Measurements from ENCODE around the gene UVRAG.
"Not testable (repeated sequence)": the region's sequence is repeated elsewhere in the genome, so short reads cannot be mapped to it uniquely, and the experiment has no call there.

Gene UVRAG

DNA sequence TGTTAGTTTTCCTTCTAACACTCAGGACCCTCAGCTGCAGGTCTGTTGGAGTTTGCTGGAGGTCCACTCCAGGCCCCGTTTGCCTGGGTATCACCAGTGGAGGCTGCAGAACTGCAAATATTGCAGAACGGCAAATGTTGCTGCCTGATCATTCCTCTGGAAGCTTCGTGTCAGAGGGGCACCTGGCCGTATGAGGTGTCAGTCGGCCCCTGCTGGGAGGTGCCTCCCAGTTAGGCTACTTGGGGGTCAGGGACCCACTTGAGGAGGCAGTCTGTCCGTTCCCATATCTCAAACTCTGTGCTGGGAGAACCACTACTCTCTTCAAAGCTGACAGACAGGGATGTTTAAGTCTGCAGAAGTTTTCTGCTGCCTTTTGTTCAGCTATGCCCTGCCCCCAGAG lies 164.1 kb downstream of the UVRAG start:
- not testable (repeated sequence) for DNase-seq

GRCh38 chr11:75979479-75980027 lies 164.5 kb downstream of the UVRAG start:
- not testable (repeated sequence) for DNase-seq

DNA sequence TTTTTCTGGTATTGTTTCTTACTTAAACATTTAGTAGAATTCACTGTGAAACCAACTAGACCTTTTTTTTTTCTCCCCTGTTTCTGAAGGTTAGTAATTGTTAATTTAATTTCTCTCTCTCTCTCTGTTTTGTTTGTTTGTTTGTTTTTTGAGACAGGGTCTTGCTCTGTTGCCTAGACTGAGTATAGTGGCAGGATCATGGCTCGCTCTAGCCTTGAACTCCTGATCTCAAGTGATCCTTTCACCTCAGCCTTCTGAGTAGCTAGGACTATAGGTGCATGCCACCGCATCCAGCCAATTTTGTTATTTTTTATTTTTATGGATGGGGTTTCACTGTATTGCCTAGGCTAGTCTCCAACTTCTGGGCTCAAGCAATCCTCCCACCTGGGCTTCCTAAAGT lies 165.0 kb downstream of the UVRAG start:
- no peak for DNase-seq

DNA sequence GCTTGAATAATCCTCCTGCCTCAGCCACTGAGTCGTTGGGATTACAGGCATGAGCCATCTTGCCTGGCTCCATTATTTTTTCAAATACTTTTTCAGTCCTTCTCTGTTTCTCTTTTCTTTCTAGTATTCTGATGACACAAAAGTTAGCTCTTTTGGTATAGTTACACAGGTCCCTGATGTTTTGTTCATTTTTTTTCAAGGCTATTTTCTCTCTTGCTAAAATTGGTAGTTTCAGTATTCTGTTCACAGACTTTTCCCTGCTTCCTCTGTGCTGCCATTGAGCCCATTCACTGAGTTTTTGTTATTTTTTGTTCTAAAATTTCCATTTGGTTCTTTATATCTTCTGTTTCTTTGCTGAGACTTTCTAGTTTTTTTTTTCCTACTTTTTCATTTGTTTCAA lies 166.5 kb downstream of the UVRAG start:
- DNase-seq: no peak

DNA sequence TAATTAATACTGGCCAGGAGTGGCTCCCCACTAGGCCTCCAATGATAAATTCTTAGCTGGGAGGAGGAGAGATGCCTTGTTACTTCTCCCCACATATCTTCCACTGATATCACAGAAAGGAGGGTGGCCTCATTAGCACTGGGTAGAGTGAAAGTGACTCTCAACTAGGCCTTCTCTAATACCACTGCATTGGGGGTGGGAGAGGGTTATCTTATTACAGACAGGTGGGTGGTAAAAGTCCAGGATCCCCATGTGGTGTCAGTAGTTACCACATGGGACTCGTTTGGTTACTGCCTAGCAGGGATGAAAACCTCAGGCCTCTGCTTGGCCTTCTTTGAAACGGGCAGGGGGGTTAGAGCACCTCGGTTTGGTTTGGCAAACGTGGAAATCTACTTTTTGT lies 167.3 kb downstream of the UVRAG start:
- DNase-seq: no peak

DNA sequence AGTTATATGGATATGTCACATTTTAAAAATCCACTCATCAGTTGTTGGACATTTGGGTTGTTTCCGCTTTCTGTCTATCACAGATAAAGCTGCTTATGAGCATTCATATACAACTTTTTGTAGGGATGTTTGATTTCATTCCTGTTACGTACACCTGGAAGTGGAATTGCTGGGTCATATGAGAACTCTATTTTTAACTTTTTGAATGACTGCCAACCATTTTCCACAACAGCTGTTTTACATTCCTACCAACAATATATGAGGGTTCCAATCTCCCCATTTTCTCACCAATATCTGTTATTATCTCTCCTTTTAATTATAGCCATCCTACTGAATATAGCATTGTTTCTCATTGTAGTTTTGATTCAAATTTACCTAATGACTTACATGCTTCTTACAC lies 172.0 kb downstream of the UVRAG start:
- DNase-seq: no peak

DNA sequence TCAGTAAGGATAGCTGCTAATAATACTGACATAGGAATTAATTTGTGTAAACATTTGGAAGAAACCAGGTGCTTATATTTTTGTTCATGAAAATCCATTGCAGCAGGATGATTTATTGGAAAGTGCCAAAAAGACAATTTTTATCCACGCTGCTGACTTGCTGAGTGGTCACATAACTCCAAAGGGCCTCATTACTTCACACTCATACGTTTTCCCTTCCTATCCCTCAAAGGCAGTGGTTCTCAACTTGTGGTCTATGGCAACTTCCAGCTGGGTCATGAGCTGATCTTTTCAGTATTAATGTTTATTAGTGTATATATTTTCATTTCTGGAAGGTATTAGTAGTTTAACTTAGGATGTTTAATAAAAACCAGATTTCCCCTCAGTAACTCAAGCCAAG lies 178.1 kb downstream of the UVRAG start:
- DNase-seq: no peak

DNA sequence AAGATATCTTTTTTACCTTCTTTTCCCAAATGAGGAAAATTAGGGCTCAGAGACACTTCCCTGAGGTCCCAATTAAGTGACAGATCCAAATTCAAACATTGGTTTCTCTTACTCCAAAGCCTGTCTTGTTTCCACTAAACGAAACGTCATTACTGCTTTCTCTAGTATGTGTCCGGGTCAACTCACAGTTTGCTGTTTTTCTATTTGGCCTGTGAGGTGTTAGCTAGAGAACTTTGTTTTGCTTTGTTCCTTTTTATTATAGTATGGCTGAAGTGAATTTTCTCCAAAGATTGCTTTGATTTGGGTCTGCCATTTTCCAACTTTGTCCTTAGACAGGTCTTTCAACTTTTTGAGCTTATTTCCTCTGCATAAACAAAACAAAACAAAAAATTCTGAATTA lies 179.6 kb downstream of the UVRAG start:
- no peak for DNase-seq

DNA sequence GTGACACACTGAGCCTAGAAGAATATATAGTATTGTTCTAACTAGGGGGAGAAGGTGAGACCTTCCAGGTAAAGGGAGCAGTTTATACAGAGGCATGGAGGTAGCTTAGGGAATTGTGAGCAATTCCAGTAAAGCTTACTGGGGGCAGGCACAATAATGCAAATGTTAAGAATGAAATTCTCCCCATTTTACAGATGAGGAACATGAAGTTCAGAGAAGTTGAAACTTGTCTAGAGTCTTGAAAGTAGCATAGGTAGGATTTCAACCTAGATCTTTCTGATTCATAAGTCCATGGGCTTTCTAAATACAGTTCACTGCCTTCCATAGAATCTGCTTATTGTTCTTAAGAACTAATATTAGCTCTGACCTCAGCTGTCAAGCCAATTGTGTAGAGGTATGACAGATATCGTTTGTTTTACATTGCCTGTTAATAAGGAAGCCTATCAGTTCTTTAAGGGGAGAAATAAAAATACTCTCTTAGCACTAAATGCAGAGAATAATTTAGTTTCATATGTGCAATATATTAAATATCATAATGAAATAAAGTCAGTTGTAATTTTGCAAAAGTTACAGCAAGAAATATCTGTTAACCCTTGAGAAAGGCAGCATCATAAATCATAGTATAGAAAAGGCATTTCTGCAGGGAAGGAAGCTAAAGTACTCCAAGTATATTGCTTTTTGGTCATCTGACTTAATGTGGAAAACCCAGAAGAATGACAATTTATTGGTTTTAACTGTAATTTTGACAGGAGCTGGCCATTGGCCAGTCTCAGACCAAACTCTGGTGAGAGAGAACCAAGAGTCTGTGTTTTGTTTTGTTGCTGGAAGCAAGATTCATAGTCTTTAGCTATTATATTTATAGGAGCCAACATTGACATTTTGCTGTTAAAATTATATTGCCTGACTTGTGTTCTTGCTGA lies 181.8 kb downstream of the UVRAG start:
- DNase-seq: no peak

DNA sequence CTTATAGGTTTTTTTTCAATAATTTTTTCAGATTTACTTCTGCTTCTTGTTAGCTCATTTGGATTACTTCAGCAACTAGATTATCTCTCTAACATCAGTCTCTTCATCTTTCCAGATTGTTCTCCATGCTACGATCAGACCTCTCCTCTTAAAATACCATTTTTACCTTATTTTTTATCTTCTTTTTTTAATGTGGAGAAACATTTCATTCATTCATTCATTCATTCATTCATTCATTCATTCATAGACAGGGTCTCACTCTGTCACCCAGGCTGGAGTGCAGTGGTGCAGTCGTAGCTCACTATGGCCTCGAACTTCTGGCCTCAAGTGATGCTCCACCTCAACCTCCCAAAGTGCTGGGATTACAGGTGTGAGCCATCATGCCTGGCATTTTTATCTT lies 189.4 kb downstream of the UVRAG start:
- DNase-seq: no peak

DNA sequence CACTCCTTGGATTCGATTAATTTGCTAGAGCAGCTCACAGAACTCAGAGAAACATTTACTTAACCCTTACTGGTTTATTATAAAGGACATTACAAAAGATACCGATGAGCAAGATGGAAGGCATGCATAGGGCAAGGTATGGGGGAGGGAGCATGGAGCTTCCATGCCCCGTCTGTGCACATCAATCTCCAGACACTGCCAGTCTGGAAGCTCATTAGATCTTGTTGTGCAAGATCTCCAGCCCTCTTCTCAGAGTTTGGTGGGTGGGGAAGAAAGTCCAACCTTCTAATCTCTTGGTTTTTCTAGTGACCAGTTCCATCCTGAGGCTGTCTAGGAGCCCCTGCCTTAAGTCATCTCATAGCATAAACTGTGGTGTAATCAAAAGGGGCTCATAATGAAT lies 190.7 kb downstream of the UVRAG start:
- no peak for DNase-seq

GRCh38 chr11:76007166-76007565 lies 192.2 kb downstream of the UVRAG start:
- no peak for DNase-seq

DNA sequence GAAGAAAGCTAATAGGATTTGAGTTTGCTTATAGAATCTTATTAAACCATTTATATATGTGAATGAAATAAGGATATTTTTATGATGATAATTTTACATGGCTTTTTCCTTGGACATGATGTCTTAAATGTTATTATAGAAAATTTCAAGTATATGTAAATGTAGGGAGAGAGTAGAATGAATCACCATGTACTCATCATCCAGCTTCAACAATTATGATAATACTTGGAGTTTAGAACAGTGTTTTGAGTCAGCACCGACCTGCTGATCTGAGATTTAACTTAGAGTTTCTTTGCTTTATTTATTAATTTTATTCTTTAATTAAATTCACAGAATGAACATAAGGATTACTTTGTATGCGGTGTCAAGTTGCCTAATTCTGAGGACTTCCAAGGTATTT lies 193.5 kb downstream of the UVRAG start:
- DNase-seq: no peak

DNA sequence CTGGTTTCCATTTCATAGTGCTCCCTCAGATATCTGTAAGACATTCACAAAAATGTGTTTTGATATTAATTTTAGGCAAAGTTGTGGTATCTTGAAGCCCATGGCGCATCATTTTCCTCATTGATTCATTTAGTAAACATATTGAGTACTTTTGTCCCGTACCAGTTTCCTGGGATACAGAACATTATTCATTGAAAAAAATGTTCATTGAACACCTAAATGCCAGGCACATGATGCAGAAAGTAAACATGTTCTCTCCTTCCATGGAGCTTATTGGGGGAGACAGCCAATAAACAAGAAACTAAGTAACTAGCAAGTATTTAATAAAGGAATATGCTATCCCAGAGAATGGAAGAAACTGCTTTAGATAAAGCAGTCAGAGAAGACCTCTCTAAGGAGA lies 195.0 kb downstream of the UVRAG start:
- no peak for DNase-seq

DNA sequence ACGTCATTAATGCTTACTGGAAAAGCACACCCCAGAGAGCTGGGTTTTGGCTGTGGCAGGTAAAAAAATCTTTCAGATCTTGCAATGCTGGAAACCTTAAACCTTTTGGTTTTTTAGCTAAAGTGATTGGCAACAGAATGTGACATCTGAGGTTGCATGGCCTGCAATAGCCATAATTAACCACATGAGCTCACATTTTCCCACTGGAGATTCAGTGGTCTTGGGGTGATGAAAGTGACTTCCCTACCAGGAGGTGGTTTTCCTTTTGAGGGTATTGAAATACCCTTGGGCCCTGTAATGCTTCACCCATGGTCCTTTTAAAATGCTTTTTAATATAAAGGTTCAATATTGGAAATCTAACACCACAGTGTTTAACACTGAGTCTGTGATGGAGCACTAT lies 198.5 kb downstream of the UVRAG start:
- no peak for DNase-seq

GRCh38 chr11:76023236-76024068 lies 208.4 kb downstream of the UVRAG start:
- DNase-seq: no peak

- DNase-seq: no peak
Measured at GRCh38 chr11:76025068-76025467, 210.1 kb downstream of the UVRAG start.

DNA sequence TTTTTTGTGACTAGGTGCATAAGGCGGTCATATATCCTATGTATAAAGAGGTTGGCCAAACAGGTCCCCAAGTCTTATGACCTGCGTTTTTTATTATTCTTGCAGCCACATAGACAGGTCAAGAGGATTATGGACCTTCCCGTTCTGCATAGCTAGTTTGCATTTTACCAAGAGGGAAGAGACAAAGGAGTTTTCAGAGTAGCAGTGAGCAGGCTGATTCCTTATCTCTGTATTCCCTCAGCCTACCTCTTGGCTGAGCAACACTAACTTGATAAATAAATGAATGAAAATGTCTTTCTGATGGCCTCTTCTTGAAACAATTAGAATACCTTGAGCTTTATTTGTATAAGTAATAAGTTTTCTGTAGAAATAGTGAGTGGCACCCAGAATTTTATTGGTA lies 210.8 kb downstream of the UVRAG start:
- no peak for DNase-seq

DNA sequence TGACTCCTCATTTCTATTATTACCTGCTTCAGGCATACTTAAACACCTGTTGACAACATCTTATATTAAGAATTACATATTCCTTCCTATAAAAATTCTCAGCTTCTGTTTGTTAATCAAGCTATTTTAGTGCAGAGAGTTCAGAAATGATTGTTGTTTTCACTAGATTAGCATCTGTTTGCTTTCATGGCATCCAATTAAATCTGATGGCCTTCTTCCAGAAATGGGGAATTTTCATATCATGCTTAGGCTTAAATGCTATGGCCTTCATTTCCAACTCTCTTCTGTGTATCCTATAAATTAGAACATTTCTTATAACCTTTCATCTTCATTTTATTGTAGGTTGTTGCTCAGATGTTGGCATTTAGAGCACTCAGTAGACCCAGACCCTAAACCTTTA lies 211.3 kb downstream of the UVRAG start:
- no peak for DNase-seq

DNA sequence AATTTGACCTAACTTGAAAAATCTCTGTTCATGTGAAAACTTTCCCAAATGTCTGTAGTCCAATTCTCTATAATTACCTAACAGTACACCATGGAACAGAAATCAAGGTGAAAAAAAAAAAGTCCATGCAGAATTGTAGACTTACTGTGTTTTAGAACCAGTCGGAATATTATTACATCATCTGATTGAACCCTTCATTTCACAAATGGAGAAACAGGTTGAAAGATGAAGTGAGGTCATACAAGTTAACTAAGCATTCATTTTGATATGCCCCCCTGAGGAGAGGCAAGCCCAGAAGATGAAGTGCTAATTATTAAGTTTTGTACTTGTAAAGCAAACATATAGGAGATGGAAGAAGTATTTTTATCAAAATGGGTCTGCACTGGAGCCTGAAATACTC lies 211.9 kb downstream of the UVRAG start:
- DNase-seq: no peak

GRCh38 chr11:76030286-76030685 lies 215.3 kb downstream of the UVRAG start:
- no peak for DNase-seq

- no peak for DNase-seq
Measured at GRCh38 chr11:76030968-76031590, 216.1 kb downstream of the UVRAG start.

- DNase-seq: no peak
Measured at GRCh38 chr11:76033699-76034098, 218.7 kb downstream of the UVRAG start.
